Measurements from ENCODE around the gene UNC13A. TPM values are rescaled to one million over a fixed set of nuclear protein-coding genes. Genes with fewer than 3 reads are reported as not detected.

Gene UNC13A
- total RNA-seq, 3 donors from 2014 or later, result under 0.01 to 0.15 TPM; not detected in 1

DNA sequence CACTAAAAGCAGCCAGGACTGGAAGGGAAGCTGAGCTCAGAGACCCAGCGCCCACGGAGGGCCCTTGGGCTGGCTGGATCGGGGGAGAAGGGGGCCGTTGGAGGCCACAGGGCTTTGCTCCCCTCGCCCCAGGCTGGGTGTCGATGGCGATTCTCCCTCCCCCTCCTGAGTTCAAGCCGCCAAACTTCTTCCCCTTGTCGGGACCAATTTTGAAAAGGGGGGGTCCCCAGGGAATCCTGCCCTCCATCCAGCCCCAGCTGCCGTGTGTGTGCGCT lies 71.5 kb downstream of the UNC13A start:
- no peak overlapping the region for H3K4me3 ChIP-seq
- peaks cover 1 to 5% of the 10 kb centered on the region in 2 donors for H3K9me3 ChIP-seq
- H3K27me3 ChIP-seq, result peaks cover 2 to 44% of the 10 kb centered on the region in 2 donors
- no peak for DNase-seq (ENCODE audit: low spot score in 2 of 2)
- no peak overlapping the region for H3K27ac ChIP-seq
- TF ChIP-seq, protein P1, sequence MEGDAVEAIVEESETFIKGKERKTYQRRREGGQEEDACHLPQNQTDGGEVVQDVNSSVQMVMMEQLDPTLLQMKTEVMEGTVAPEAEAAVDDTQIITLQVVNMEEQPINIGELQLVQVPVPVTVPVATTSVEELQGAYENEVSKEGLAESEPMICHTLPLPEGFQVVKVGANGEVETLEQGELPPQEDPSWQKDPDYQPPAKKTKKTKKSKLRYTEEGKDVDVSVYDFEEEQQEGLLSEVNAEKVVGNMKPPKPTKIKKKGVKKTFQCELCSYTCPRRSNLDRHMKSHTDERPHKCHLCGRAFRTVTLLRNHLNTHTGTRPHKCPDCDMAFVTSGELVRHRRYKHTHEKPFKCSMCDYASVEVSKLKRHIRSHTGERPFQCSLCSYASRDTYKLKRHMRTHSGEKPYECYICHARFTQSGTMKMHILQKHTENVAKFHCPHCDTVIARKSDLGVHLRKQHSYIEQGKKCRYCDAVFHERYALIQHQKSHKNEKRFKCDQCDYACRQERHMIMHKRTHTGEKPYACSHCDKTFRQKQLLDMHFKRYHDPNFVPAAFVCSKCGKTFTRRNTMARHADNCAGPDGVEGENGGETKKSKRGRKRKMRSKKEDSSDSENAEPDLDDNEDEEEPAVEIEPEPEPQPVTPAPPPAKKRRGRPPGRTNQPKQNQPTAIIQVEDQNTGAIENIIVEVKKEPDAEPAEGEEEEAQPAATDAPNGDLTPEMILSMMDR (IDR thresholded peaks at IDR 0.05), result no peak
- TF ChIP-seq POLR2A (IDR thresholded peaks at IDR 0.05) (no peak), POLR2AphosphoS5 (IDR thresholded peaks at IDR 0.05) (no peak)
- intact Hi-C loops (cut with DNase I; ENCODE audit: low total_unique reads), result no loop called here
- H3K36me3 ChIP-seq, result no peaks in the 10 kb centered on the region
- peaks cover 0 to 6% of the 10 kb centered on the region in 2 donors for H3K4me1 ChIP-seq

DNA sequence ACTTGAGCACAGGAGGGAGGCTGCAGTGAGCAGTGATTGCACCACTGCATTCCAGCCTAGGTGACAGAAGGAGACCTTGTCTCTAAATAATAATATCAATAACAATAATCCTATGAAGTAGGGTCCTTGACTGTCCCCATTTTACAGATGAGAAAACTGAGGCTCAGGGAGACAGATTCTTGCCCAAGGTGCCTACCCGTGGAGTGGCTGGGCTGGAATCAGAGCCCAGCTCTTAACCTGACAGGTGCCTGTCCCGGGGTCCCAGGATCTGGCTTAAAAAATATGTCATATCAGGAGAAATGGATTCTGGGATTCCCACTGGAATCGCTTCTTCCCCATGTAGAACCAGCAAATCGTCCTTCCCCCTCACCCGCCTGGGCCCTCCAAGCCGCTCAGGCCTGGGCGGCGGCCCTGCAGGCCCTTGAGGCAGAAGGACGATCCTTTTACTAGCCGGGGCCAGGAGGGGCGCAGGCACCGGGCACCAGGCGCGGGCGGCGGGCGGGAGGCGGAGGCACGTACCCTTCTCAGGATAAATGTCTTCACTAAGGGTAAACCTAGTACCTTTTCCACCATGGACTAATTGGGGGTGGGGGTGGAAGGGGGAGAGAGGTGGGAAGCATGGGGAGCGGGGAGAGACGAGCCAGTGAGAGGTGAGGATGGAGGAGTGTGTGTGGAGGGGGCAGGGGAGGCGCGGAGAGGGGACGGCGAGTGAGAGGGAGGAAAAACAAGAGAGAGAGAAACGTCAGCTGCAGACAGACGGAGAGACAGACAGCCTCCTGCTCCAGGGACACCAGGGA lies 72.1 kb downstream of the UNC13A start:
- intact Hi-C loops (cut with DNase I; ENCODE audit: low total_unique reads), result no loop called here
- H3K4me3 ChIP-seq, result no peak overlapping the region
- H3K36me3 ChIP-seq, result no peaks in the 10 kb centered on the region
- DNase-seq (ENCODE audit: low spot score in 2 of 2), result no peak
- H3K4me1 ChIP-seq, result peaks cover 0 to 6% of the 10 kb centered on the region in 2 donors
- H3K27me3 ChIP-seq, result peaks cover 2 to 44% of the 10 kb centered on the region in 2 donors
- TF ChIP-seq, protein P1 (IDR thresholded peaks at IDR 0.05), result no peak
- TF ChIP-seq POLR2A (IDR thresholded peaks at IDR 0.05) (no peak), POLR2AphosphoS5 (IDR thresholded peaks at IDR 0.05) (no peak)
- H3K9me3 ChIP-seq, result no peaks in the 10 kb centered on the region
- H3K27ac ChIP-seq, result no peak overlapping the region

DNA sequence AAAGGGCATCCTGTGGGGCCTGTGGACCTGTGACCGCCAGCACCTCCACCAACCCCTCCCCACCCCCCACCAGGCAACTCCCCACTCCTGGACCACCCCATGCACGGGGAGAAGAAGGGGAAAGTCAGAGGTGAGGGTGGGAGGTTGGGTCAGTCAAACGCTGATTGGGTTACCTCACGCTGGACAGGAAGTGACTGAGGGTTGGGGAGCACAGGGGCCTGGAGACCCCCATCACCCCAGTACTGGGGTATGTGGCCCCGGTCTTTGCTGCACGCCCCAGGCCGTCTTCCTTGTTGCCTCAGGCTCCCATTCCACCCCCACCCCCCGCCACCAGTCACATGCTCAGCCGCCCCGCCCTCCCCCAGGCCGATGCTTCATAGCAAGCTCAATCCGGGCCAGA lies 73.7 kb downstream of the UNC13A start:
- Histone ChIP-seq H3K27me3 (peaks cover 2 to 38% of the 10 kb centered on the region in 2 donors), H3K4me1 (peaks cover 0 to 6% of the 10 kb centered on the region in 2 donors), H3K36me3 (no peaks in the 10 kb centered on the region), H3K9me3 (no peaks in the 10 kb centered on the region), H3K4me3 (no peak overlapping the region), H3K27ac (no peak overlapping the region)
- TF ChIP-seq POLR2A (IDR thresholded peaks at IDR 0.05), result no peak
- TF ChIP-seq, protein P1 (IDR thresholded peaks at IDR 0.05), result no peak
- no peak for TF ChIP-seq POLR2AphosphoS5 (IDR thresholded peaks at IDR 0.05)
- DNase-seq (ENCODE audit: low spot score in 2 of 2), result no peak
- intact Hi-C loops (cut with DNase I; ENCODE audit: low total_unique reads), result no loop called here

DNA sequence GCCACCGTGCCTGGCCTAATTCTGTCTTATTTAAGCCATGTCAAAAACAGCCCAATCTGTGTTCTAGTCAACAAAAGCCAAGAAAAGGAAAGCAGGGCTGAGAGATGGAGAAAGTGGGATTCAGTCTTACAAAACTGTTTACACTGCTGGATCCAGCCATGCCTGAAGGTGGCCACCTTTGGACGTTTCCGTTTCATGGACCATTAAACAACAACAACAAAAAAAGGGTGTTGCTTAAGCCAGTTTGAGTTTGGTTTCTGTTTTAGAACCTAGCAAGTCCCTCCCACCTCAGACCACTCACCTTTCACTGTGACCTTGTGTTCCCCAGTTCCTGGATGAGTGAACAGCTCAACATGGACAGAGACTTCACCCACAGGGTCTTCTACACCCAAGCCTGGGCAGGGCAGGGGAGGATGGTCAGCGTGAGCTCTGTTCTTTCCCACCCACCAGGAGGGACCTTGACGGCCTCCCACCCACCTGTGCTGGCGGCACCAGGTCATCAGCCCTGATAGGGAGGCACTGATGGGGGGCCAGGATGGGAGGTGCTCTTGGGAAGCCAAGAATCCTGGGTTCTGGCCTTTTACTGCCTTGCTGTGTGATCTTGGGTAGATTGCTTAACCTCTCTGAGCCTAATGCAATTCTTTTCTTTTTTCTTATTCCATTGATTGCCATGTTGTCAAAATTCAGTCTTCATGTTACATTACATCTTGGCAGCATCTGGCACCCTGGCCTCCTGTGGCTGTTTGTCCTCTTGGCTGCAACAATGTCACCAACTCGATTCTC lies 76.5 kb downstream of the UNC13A start:
- Histone ChIP-seq H3K9me3 (no peaks in the 10 kb centered on the region), H3K4me3 (no peak overlapping the region), H3K4me1 (peaks cover 0 to 6% of the 10 kb centered on the region in 2 donors), H3K27ac (no peak overlapping the region), H3K27me3 (peaks cover 2 to 27% of the 10 kb centered on the region in 2 donors), H3K36me3 (no peaks in the 10 kb centered on the region)
- TF ChIP-seq POLR2A (IDR thresholded peaks at IDR 0.05) (no peak), POLR2AphosphoS5 (IDR thresholded peaks at IDR 0.05) (no peak)
- TF ChIP-seq, protein P1 (IDR thresholded peaks at IDR 0.05), result no peak
- intact Hi-C loops (cut with DNase I; ENCODE audit: low total_unique reads), result no loop called here
- no peak for DNase-seq (ENCODE audit: low spot score in 2 of 2)

DNA sequence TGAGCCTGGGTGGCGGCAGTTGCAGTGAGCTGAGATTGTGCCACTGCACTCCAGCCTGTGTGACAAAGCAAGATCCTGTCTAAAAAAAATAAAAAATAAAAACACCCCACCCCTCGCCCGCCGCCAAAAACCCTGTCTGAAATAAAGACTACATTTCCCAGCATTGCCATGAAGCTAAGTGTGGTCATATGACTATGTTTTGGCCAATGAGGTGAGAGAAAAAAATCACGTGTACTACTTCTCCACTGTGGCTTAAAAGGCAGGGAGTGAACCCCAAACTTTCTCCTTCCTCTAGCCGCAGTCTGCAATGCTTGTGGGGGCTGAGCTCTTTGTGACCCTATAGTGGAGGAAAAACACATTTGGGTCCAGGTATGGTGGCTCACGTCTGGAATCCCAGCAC lies 77.8 kb downstream of the UNC13A start:
- TF ChIP-seq, protein P1 (IDR thresholded peaks at IDR 0.05), result no peak
- TF ChIP-seq POLR2A (IDR thresholded peaks at IDR 0.05), result no peak
- no peak for TF ChIP-seq POLR2AphosphoS5 (IDR thresholded peaks at IDR 0.05)
- peaks cover 0 to 5% of the 10 kb centered on the region in 2 donors for H3K4me1 ChIP-seq
- H3K4me3 ChIP-seq, result no peak overlapping the region
- no peaks in the 10 kb centered on the region for H3K9me3 ChIP-seq
- peaks cover 2 to 14% of the 10 kb centered on the region in 2 donors for H3K27me3 ChIP-seq
- no peak overlapping the region for H3K27ac ChIP-seq
- H3K36me3 ChIP-seq, result no peaks in the 10 kb centered on the region
- intact Hi-C loops (cut with DNase I; ENCODE audit: low total_unique reads), result no loop called here
- DNase-seq (ENCODE audit: low spot score in 2 of 2), result no peak
